K562 (cell line): ENCODE data around the gene PRR16. TPM values are rescaled to one million over a fixed set of nuclear protein-coding genes. Genes with fewer than 3 reads are reported as not detected.
A peak's percentile ranks its signal among the peaks of the same experiment; 100 is the strongest.

Experiments used
- ATAC-seq: fragments of 200-7000 bp; cut with Tn5 transposase; 3 replicates; pipeline ENCODE4 v1.9.1; 2020; ENCODE audit warnings: moderate library complexity
- BruUV-seq: library from RNA; stranded (reverse); fragments of 400-500 nt; replicated peaks from 2 replicates; lab custom pipeline; 2021; lab: Mats Ljungman, UMichigan
- CTCF ChIA-PET: fragments of 300-600 bp; formaldehyde crosslinking; extraction: SDS; loops from one replicate; lab custom pipeline; 2021; ENCODE audit warnings: low intra/inter-chr PET ratio; lab: Yijun Ruan, JAX
- POLR2A ChIA-PET: fragments of 300-600, 350-650 bp; sonication (Branson Sonifier 250); formaldehyde crosslinking; extraction: SDS; loops from one replicate; lab custom pipeline; 2021; ENCODE audit warnings: antibody characterized with exemption, inconsistent platforms; lab: Yijun Ruan, JAX
- DNase-seq, 4 experiments: peaks; one replicate each; pipeline versions ENCODE4 v3.0.0 to v3.0.0-alpha.2; 2011 to 2018; ENCODE audit warnings: low spot score in 3 of 4, mixed read lengths in 3 of 4; ENCODE audit errors: extremely low read depth in 1 of 4
- FAIRE-seq: peaks from 2 replicates; lab custom pipeline; 2011; peaks lifted over from hg19 to GRCh38; lab: Jason Lieb, UNC
- H2AFZ ChIP-seq: 2 replicates; pipeline ENCODE4 v1.6.0; 2011; ENCODE audit warnings: low read depth, low read length, control low read depth, inconsistent platforms
- H3K27ac ChIP-seq: fragments of 200-600 bp; 3 replicates; pipeline ENCODE4 v1.8.0; 2011; ENCODE audit warnings: low read depth, mild to moderate bottlenecking, control low read depth, inconsistent platforms, low read length, moderate library complexity, mixed read lengths; ENCODE audit errors: extremely low read depth
- H3K27me3 ChIP-seq, 2 experiments: fragments of 300-600 bp in 1 of 2; 2 replicates in 1 of 2; 3 replicates in 1 of 2; pipeline versions ENCODE4 v1.6.0 to v1.8.0; 2011; ENCODE audit warnings: inconsistent platforms in 2 of 2, low read length in 2 of 2, mild to moderate bottlenecking in 1 of 2, mixed read lengths in 1 of 2, moderate library complexity in 1 of 2; ENCODE audit not compliant: control insufficient read depth in 2 of 2, insufficient read depth in 2 of 2
- H3K36me3 ChIP-seq: fragments of 300-600 bp; 3 replicates; pipeline ENCODE4 v1.8.0; 2011; ENCODE audit warnings: mild to moderate bottlenecking, low read length, inconsistent platforms; ENCODE audit not compliant: control insufficient read depth, insufficient read depth
- H3K4me1 ChIP-seq, 2 experiments: fragments of 200-600 bp in 1 of 2; replicated peaks in 1 of 2; 2 replicates in 1 of 2; 3 replicates in 1 of 2; pipeline versions ENCODE4 v1.5.1 to v1.8.0; 2011; ENCODE audit warnings: inconsistent platforms in 2 of 2, low read length in 2 of 2, mild to moderate bottlenecking in 1 of 2, mixed read lengths in 1 of 2, moderate library complexity in 1 of 2; ENCODE audit not compliant: control insufficient read depth in 2 of 2, insufficient read depth in 2 of 2
- H3K4me2 ChIP-seq: 2 replicates; pipeline ENCODE4 v1.6.1; 2011; ENCODE audit warnings: low read length, control low read depth, inconsistent platforms, mixed read lengths; ENCODE audit not compliant: insufficient read depth
- H3K4me3 ChIP-seq: fragments of 200-600 bp; sonication (generic), shearing (Covaris generic); 2 replicates; pipeline ENCODE4 v1.5.1; 2016; ENCODE audit warnings: control low read depth, inconsistent platforms
- H3K79me2 ChIP-seq: fragments of 200-600 bp; 3 replicates; pipeline ENCODE4 v1.8.0; 2011; ENCODE audit warnings: low read length, inconsistent platforms; ENCODE audit not compliant: control insufficient read depth, insufficient read depth
- H3K9ac ChIP-seq, 2 experiments: 2 replicates each; pipeline versions ENCODE4 v1.6.0 to v1.6.1; 2011; ENCODE audit warnings: low read depth in 2 of 2, low read length in 2 of 2, control low read depth in 1 of 2, inconsistent platforms in 1 of 2, mild to moderate bottlenecking in 1 of 2, mixed read lengths in 1 of 2; ENCODE audit not compliant: insufficient read depth in 1 of 2
- H3K9me1 ChIP-seq: one replicate; pipeline ENCODE4 v1.6.0; 2011; ENCODE audit warnings: inconsistent platforms, mild to moderate bottlenecking, low read length, moderate library complexity; ENCODE audit not compliant: control insufficient read depth, insufficient read depth
- H3K9me3 ChIP-seq: replicated peaks from 2 replicates; pipeline ENCODE4 v1.5.1; 2011; ENCODE audit warnings: low read depth, low read length, inconsistent platforms; ENCODE audit not compliant: control insufficient read depth, insufficient read depth
- H4K20me1 ChIP-seq: replicated peaks from 2 replicates; pipeline ENCODE4 v1.6.1; 2011; ENCODE audit warnings: low read length, inconsistent platforms, mixed read lengths; ENCODE audit not compliant: control insufficient read depth, insufficient read depth
- ATF4 ChIP-seq: fragments of 450-650 bp; formaldehyde crosslinking; IDR thresholded peaks from 2 replicates; pipeline ENCODE4 v1.4.0; 2022; ENCODE audit warnings: mild to moderate bottlenecking, moderate library complexity
- CEBPB ChIP-seq: fragments of 450-650 bp; IDR thresholded peaks from 2 replicates; pipeline ENCODE4 v1.6.1; 2016; ENCODE audit warnings: missing genetic modification characterization, missing compliant biosample characterization
- CEBPG ChIP-seq, 3 experiments: fragments of 200-800 bp in 1 of 3; sonication (Bioruptor generic) in 1 of 3; sonication (generic) in 1 of 3; formaldehyde crosslinking in 1 of 3; IDR thresholded peaks in 2 of 3; conservative IDR thresholded peaks in 1 of 3; 2 replicates each; pipeline versions ENCODE4 v1.6.1 to v1.8.0; 2016 to 2022; ENCODE audit warnings: missing compliant biosample characterization in 2 of 3, missing genetic modification characterization in 2 of 3, mild to moderate bottlenecking in 1 of 3, missing genetic modification reagents in 1 of 3
- DDX20 ChIP-seq: fragments of 450-650 bp; IDR thresholded peaks from 2 replicates; pipeline ENCODE4 v1.6.1; 2016; ENCODE audit warnings: missing genetic modification characterization, low read depth, mild to moderate bottlenecking, missing compliant biosample characterization, moderate library complexity
- FOXM1 ChIP-seq, 2 experiments: fragments of 450-650 bp in 1 of 2; sonication (generic) in 1 of 2; formaldehyde crosslinking in 1 of 2; IDR thresholded peaks; 2 replicates each; pipeline versions ENCODE4 v1.6.1 to v1.9.0; 2017 to 2022; ENCODE audit warnings: low read depth in 2 of 2, mild to moderate bottlenecking in 2 of 2, missing genetic modification reagents in 1 of 2, moderate library complexity in 1 of 2
- IRF9 ChIP-seq: fragments of 450-650 bp; IDR thresholded peaks from 2 replicates; pipeline ENCODE4 v1.6.1; 2016; ENCODE audit warnings: missing biosample characterization, missing genetic modification characterization
- L3MBTL2 ChIP-seq: fragments of 450-650 bp; IDR thresholded peaks from 2 replicates; pipeline ENCODE4 v1.6.1; 2016; ENCODE audit warnings: mild to moderate bottlenecking, moderate library complexity
- PKNOX1 ChIP-seq: fragments of 450-650 bp; IDR thresholded peaks from 2 replicates; pipeline ENCODE4 v1.6.1; 2016
- SPI1 ChIP-seq: IDR thresholded peaks from 2 replicates; pipeline ENCODE4 v1.6.1; 2011; ENCODE audit warnings: low read depth, low read length, control low read depth, borderline replicate concordance
- TBP ChIP-seq: optimal IDR thresholded peaks from 2 replicates; pipeline ENCODE3; 2011; ENCODE audit warnings: low read depth, low read length, improper control_type of control experiment
- U2AF1 ChIP-seq: fragments of 200-400 bp; formaldehyde crosslinking; optimal IDR thresholded peaks from 2 replicates; pipeline ENCODE3; 2017; ENCODE audit warnings: mild to moderate bottlenecking, low read depth, low read length, moderate library complexity
- ZNF41 ChIP-seq: fragments of 250-450 bp; sonication (Bioruptor Pico); conservative IDR thresholded peaks from 2 replicates; pipeline ENCODE4 v1.4.0; 2020; ENCODE audit warnings: mild to moderate bottlenecking
- ZNF583 ChIP-seq: fragments of 250-450 bp; sonication (Bioruptor Pico); IDR thresholded peaks from 2 replicates; pipeline ENCODE4 v1.4.0; 2020
- WGBS: fragments of 100-300 bp; shearing (Covaris generic); methylation state at CpG from one replicate; pipeline ENCODE4 v1.1.6; 2016; ENCODE audit warnings: low coverage, mixed read lengths; ENCODE audit not compliant: insufficient coverage; ENCODE audit errors: missing lambda C conversion rate; 5-methylcytosine and 5-hydroxymethylcytosine counted together
- in situ Hi-C: fragments of 300-500 bp; cut with MboI; formaldehyde crosslinking; loops from 4 replicates; pipeline ENCODE4 v1.15.0; 2018; ENCODE audit warnings: inconsistent platforms, mixed read lengths
- intact Hi-C: fragments of 100-400 bp; cut with micrococcal nuclease; formaldehyde crosslinking; loops from 2 replicates; pipeline ENCODE4 v1.14.2; 2022
- polyA plus RNA-seq, 8 experiments: library from polyadenylated mRNA; depleted of rRNA in 4 of 8; stranded (reverse) in 5 of 8; unstranded in 3 of 8; fragments of >200 nt; fragmentation: Nextera tagmentation in 2 of 8; fragmentation: Illumina TruSeq in 1 of 8; extraction: Ambion mirVana in 2 of 8; extraction: Trizol in 1 of 8; gene quantifications; 2 replicates each; pipeline versions ENCODE4 v1.2.1 to v1.2.3, GENCODE V29; 2011 to 2014; ENCODE audit warnings: inconsistent platforms in 1 of 8, missing spikeins in 1 of 8
- total RNA-seq, 7 experiments: library from RNA; depleted of rRNA in 6 of 7; stranded (reverse); fragments of >200 nt in 6 of 7; fragmentation: Illumina TruSeq in 2 of 7; extraction: Trizol in 2 of 7; gene quantifications; 2 replicates each; pipeline versions ENCODE4 v1.2.1 to v1.2.3, GENCODE V29; 2011 to 2021; ENCODE audit warnings: low replicate concordance in 1 of 7
- TF ChIP-seq, protein P1 (sequence below): fragments of 450-650 bp; IDR thresholded peaks from 2 replicates; pipeline ENCODE4 v1.6.1; 2017; ENCODE audit warnings: antibody characterized with exemption, mild to moderate bottlenecking

PRR16 gene
- total and polyA plus RNA-seq, 9 of the 15 experiments (the other 6 are each of a cell fraction or from before 2014, with no cell fraction given): 0.61 to 10.1 (median 3.3) TPM

- Histone ChIP-seq H3K79me2 (peaks cover 44% of the 10 kb centered on the region), H3K4me1 (peaks cover 0 to 23% of the 10 kb centered on the region in 2 experiments; a peak in 2 of 5 replicates), H3K9me1 (no peaks in the 10 kb centered on the region), H4K20me1 (no peaks in the 10 kb centered on the region), H2AFZ (peak overlapping the region; percentile 61), H3K36me3 (no peaks in the 10 kb centered on the region), H3K27me3 (no peaks in the 10 kb centered on the region), H3K9me3 (no peaks in the 10 kb centered on the region), H3K27ac (peak overlapping the region; percentile 94), H3K4me3 (no peak overlapping the region), H3K9ac (0 out of 4 replicates have a peak overlapping the region, but pooled peaks of 1 of the 2 experiments have one; percentile 19), H3K4me2 (no peak overlapping the region; the same call in 1 of the 2 replicates)
- CTCF ChIA-PET: no interaction called here
- POLR2A ChIA-PET: no interaction called here
- WGBS: 5% methylated on average over 2 of the region's 2 CpGs
- intact Hi-C loops (no loop called here), in situ Hi-C loops (no loop called here)
- no peak for FAIRE-seq
- 0 out of 3 replicates have a peak, but pooled peaks have one; percentile 19 for ATAC-seq
- BruUV-seq: no TSS peak
- no peak for DNase-seq
- TF ChIP-seq CEBPB (0 out of 2 replicates have a peak, but pooled peaks have one; percentile 36), ATF4 (CRISPR knock-in tag) (peak; percentile 69), IRF9 (tag) (peak; percentile 51), U2AF1 (no peak), ZNF583 (CRISPR knock-in tag) (no peak), PKNOX1 (peak; percentile 54; the same call in 1 of the 2 replicates), SPI1 (no peak), CEBPG (CRISPR knock-in tag; IDR thresholded peaks at IDR 0.05) (no peak), CEBPG (tag; conservative IDR thresholded peaks at IDR 0.05 in 1 of 2, IDR thresholded peaks at IDR 0.05 in 1 of 2) (peak; percentile 75 to 83), ZNF41 (CRISPR knock-in tag) (no peak), L3MBTL2 (no peak), FOXM1 (IDR thresholded peaks at IDR 0.05; ENCODE audit: low read depth) (no peak), FOXM1 (CRISPR knock-in tag; IDR thresholded peaks at IDR 0.05; ENCODE audit: low read depth) (no peak), TBP (no peak), DDX20 (no peak)
- TF ChIP-seq, protein P1, sequence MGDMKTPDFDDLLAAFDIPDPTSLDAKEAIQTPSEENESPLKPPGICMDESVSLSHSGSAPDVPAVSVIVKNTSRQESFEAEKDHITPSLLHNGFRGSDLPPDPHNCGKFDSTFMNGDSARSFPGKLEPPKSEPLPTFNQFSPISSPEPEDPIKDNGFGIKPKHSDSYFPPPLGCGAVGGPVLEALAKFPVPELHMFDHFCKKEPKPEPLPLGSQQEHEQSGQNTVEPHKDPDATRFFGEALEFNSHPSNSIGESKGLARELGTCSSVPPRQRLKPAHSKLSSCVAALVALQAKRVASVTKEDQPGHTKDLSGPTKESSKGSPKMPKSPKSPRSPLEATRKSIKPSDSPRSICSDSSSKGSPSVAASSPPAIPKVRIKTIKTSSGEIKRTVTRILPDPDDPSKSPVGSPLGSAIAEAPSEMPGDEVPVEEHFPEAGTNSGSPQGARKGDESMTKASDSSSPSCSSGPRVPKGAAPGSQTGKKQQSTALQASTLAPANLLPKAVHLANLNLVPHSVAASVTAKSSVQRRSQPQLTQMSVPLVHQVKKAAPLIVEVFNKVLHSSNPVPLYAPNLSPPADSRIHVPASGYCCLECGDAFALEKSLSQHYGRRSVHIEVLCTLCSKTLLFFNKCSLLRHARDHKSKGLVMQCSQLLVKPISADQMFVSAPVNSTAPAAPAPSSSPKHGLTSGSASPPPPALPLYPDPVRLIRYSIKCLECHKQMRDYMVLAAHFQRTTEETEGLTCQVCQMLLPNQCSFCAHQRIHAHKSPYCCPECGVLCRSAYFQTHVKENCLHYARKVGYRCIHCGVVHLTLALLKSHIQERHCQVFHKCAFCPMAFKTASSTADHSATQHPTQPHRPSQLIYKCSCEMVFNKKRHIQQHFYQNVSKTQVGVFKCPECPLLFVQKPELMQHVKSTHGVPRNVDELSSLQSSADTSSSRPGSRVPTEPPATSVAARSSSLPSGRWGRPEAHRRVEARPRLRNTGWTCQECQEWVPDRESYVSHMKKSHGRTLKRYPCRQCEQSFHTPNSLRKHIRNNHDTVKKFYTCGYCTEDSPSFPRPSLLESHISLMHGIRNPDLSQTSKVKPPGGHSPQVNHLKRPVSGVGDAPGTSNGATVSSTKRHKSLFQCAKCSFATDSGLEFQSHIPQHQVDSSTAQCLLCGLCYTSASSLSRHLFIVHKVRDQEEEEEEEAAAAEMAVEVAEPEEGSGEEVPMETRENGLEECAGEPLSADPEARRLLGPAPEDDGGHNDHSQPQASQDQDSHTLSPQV: 0 out of 2 replicates have a peak, but pooled peaks have one; percentile 9
Observed at GRCh38 chr5:120507800-120508463, 43.8 kb downstream of the PRR16 start.
